Measurements from ENCODE around the gene NUDCD3.

GRCh38 chr7:44469461-44470134, 20.9 kb downstream of the NUDCD3 start:
- TF ChIP-seq CTCF (IDR thresholded peaks at IDR 0.05; ENCODE audit: low read depth, low read length, poor library complexity, severe bottlenecking) (no peak), EZH2phosphoT487 (IDR thresholded peaks at IDR 0.05; ENCODE audit: borderline replicate concordance, low read length) (no peak)
